ENCODE measurements around the gene KDM5B.
"Not testable (repeated sequence)": the region's sequence is repeated elsewhere in the genome, so short reads cannot be mapped to it uniquely, and the experiment has no call there.

GRCh38 chr1:202829223-202829622, 21.0 kb upstream of the KDM5B start:
- not testable (repeated sequence) for TF ChIP-seq EP300 (IDR thresholded peaks at IDR 0.05; ENCODE audit: low read depth); POLR2A (IDR thresholded peaks at IDR 0.05)

All from transverse colon (tissue), 1 donor.